ENCODE results near the gene PRR5L.

Gene PRR5L

DNA sequence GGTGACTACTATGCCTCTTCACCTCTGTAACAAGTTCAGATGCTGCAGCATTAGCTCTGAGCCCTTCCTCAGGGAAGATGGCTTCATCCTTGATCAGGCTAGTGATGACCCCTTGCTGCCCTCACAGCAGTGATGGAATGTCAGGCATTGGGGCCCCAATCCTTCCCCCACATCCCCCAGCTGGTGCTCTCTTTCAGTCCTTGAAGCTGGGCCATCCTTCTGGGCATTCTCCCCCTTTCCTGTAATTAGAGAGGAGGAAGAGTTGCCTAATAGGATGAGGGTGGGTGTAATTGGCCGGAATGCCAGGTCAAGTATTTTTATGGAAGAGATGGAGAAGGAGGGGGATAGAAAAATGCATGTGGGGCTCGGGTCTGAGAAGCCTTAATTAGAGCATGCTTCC lies 151.4 kb downstream of the PRR5L start:
- TF ChIP-seq, protein P1, sequence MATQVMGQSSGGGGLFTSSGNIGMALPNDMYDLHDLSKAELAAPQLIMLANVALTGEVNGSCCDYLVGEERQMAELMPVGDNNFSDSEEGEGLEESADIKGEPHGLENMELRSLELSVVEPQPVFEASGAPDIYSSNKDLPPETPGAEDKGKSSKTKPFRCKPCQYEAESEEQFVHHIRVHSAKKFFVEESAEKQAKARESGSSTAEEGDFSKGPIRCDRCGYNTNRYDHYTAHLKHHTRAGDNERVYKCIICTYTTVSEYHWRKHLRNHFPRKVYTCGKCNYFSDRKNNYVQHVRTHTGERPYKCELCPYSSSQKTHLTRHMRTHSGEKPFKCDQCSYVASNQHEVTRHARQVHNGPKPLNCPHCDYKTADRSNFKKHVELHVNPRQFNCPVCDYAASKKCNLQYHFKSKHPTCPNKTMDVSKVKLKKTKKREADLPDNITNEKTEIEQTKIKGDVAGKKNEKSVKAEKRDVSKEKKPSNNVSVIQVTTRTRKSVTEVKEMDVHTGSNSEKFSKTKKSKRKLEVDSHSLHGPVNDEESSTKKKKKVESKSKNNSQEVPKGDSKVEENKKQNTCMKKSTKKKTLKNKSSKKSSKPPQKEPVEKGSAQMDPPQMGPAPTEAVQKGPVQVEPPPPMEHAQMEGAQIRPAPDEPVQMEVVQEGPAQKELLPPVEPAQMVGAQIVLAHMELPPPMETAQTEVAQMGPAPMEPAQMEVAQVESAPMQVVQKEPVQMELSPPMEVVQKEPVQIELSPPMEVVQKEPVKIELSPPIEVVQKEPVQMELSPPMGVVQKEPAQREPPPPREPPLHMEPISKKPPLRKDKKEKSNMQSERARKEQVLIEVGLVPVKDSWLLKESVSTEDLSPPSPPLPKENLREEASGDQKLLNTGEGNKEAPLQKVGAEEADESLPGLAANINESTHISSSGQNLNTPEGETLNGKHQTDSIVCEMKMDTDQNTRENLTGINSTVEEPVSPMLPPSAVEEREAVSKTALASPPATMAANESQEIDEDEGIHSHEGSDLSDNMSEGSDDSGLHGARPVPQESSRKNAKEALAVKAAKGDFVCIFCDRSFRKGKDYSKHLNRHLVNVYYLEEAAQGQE (IDR thresholded peaks at IDR 0.05; ENCODE audit: insufficient replicate concordance, low read depth): no peak
- TF ChIP-seq POLR2AphosphoS5 (IDR thresholded peaks at IDR 0.05; ENCODE audit: low read depth): no peak
- TF ChIP-seq, protein P2, sequence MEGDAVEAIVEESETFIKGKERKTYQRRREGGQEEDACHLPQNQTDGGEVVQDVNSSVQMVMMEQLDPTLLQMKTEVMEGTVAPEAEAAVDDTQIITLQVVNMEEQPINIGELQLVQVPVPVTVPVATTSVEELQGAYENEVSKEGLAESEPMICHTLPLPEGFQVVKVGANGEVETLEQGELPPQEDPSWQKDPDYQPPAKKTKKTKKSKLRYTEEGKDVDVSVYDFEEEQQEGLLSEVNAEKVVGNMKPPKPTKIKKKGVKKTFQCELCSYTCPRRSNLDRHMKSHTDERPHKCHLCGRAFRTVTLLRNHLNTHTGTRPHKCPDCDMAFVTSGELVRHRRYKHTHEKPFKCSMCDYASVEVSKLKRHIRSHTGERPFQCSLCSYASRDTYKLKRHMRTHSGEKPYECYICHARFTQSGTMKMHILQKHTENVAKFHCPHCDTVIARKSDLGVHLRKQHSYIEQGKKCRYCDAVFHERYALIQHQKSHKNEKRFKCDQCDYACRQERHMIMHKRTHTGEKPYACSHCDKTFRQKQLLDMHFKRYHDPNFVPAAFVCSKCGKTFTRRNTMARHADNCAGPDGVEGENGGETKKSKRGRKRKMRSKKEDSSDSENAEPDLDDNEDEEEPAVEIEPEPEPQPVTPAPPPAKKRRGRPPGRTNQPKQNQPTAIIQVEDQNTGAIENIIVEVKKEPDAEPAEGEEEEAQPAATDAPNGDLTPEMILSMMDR (IDR thresholded peaks at IDR 0.05; ENCODE audit: insufficient read depth, low read length): no peak
- no peak for TF ChIP-seq SPI1 (IDR thresholded peaks at IDR 0.05; ENCODE audit: borderline replicate concordance, low read depth)
- no peak for TF ChIP-seq GABPA (IDR thresholded peaks at IDR 0.05; ENCODE audit: low read depth)
- Histone ChIP-seq H3K4me3 (replicated peaks; ENCODE audit: insufficient read depth, low read length) (no peak overlapping the region), H3K27ac (replicated peaks) (no peak overlapping the region), H3K27me3 (ENCODE audit: insufficient read depth, poor library complexity, severe bottlenecking) (no peaks in the 10 kb centered on the region)
- DNase-seq (ENCODE audit: low read depth in 1 of 2, low spot score in 1 of 2): no peak

DNA sequence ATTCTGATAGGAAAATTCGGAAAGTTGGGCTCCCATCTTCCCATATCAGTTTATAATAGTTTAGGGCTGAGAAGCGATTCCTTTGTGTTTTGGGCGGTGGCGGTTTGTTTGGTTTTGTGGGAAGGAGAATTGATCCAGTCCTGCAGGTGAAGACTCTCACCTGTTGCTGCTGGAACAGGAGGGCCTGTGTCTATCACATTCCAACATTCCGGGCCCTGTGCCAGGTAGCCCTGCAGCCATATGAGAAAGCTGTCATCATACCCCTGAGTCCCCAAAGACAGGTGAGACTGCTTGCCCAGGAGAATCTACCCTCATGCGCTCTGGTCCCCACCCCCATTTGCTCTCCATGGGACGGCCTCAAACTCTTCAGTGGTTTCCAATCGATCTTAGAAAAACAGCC lies 151.9 kb downstream of the PRR5L start:
- Histone ChIP-seq H3K4me3 (replicated peaks; ENCODE audit: insufficient read depth, low read length) (no peak overlapping the region), H3K27me3 (ENCODE audit: insufficient read depth, poor library complexity, severe bottlenecking) (no peaks in the 10 kb centered on the region), H3K27ac (replicated peaks) (no peak overlapping the region)
- TF ChIP-seq, protein P1 (IDR thresholded peaks at IDR 0.05; ENCODE audit: insufficient replicate concordance, low read depth): no peak
- TF ChIP-seq SPI1 (IDR thresholded peaks at IDR 0.05; ENCODE audit: borderline replicate concordance, low read depth) (no peak), GABPA (IDR thresholded peaks at IDR 0.05; ENCODE audit: low read depth) (no peak), POLR2AphosphoS5 (IDR thresholded peaks at IDR 0.05; ENCODE audit: low read depth) (no peak)
- TF ChIP-seq, protein P2 (IDR thresholded peaks at IDR 0.05; ENCODE audit: insufficient read depth, low read length): no peak
- no peak for DNase-seq (ENCODE audit: low read depth in 1 of 2, low spot score in 1 of 2)

DNA sequence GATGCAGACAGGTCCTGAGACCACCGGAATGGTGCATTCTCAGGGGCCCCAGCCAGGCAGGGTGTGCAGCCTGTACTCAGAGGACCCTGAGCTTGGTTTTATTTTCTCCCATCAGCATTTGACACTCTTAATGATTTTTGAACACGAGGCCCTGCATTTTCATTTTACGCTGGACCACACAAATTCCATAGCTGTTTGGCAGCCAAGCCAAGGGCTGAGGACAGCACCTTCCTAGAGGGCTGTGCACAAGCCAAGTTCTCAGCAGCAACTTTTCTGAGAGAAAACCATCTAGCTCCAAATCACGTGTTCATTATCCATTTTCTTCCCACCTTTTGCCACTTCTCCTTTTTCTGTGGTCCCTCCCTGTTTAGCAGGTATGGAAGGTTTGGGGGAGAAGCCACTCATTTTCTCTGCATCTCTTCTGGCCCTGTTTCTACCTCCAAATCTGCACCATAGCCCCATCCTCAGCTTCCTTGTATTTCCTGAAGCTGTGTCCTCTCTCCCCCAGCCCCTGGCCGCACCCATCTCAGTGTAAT lies 153.5 kb downstream of the PRR5L start:
- TF ChIP-seq, protein P1 (IDR thresholded peaks at IDR 0.05; ENCODE audit: insufficient replicate concordance, low read depth): no peak
- TF ChIP-seq SPI1 (IDR thresholded peaks at IDR 0.05; ENCODE audit: borderline replicate concordance, low read depth): peak; percentile 28; the same call in 1 of the 2 replicates
- no peaks in the 10 kb centered on the region for H3K27me3 ChIP-seq (ENCODE audit: insufficient read depth, poor library complexity, severe bottlenecking)
- DNase-seq (ENCODE audit: low read depth in 1 of 2, low spot score in 1 of 2): no peak
- H3K27ac ChIP-seq (replicated peaks): no peak overlapping the region
- no peak overlapping the region for H3K4me3 ChIP-seq (replicated peaks; ENCODE audit: insufficient read depth, low read length)
